PC-9 (cell line): ENCODE data around the gene ZC3H12C.

ENCODE experiments used
- CTCF ChIP-seq: fragments of 200-600 bp; sonication (generic); conservative IDR thresholded peaks from 2 replicates; pipeline ENCODE4 v1.6.1; 2017; ENCODE audit warnings: mixed run types, antibody characterized with exemption, mild to moderate bottlenecking, moderate library complexity
- EZH2 ChIP-seq: fragments of 200-600 bp; sonication (generic); IDR thresholded peaks from 2 replicates; pipeline ENCODE4 v1.8.0; 2017; ENCODE audit warnings: antibody characterized with exemption, low read depth

- no peak for TF ChIP-seq CTCF
- TF ChIP-seq EZH2, result no peak
Observed at GRCh38 chr11:110186867-110187266, 93.7 kb downstream of the ZC3H12C start.
